ENCODE measurements around the gene EML6. TPM values are rescaled to one million over a fixed set of nuclear protein-coding genes. Genes with fewer than 3 reads are reported as not detected.

The EML6 gene
- total RNA-seq, 3 donors from 2014 or later (not counting 1 experiment from before 2014, with no cell fraction given), result 1.7 to 3.2 (median 2.4) TPM

DNA sequence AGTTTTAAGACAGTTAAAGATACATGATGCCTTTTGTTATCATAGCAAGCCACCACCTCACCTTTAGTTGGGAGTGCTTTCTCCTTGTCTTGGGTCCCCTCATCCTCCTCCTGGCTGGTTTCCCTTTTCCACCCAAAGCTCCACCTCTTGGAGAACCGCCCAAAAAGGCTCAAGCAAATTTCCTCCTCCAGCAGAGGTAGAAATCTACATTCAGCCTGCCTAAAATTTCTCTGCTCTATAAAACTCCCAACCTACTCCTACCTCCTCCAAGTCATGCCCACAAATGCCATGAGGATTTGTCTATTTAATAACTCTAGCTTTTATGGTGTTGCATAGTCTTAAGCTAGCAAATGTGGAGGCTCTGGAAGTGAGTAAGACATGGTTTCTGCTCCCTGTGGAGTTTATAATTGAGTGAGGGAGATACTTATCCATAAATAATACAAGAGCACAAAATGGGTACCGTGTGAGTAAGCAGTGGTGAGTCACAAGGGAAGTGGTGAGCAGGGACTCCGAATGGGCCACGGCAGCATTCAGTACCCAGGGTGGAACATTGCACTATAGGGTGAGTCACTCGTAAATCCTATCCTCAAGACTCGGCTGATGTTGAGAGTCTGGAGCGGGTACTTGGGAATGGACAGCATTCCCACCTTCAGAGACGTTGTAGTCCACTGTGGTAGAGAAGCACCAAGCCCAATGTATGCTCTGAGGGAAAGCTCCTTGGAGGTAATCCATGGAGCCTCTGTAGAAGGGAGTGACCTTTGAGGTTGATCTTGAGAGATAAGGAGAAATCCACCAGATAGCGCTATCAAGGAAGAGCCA lies 180.5 kb downstream of the EML6 start:
- TF ChIP-seq, protein P1, sequence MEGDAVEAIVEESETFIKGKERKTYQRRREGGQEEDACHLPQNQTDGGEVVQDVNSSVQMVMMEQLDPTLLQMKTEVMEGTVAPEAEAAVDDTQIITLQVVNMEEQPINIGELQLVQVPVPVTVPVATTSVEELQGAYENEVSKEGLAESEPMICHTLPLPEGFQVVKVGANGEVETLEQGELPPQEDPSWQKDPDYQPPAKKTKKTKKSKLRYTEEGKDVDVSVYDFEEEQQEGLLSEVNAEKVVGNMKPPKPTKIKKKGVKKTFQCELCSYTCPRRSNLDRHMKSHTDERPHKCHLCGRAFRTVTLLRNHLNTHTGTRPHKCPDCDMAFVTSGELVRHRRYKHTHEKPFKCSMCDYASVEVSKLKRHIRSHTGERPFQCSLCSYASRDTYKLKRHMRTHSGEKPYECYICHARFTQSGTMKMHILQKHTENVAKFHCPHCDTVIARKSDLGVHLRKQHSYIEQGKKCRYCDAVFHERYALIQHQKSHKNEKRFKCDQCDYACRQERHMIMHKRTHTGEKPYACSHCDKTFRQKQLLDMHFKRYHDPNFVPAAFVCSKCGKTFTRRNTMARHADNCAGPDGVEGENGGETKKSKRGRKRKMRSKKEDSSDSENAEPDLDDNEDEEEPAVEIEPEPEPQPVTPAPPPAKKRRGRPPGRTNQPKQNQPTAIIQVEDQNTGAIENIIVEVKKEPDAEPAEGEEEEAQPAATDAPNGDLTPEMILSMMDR (IDR thresholded peaks at IDR 0.05), result no peak
- peak overlapping the region; percentile 24 for H3K27ac ChIP-seq (ENCODE audit: low read length)
- H3K36me3 ChIP-seq (ENCODE audit: control insufficient read depth, insufficient read depth, low read length), result no peaks in the 10 kb centered on the region
- DNase-seq (peak; percentile 56 to 57), ATAC-seq (peak; percentile 95 to 99 (median 98))
- intact Hi-C loops (cut with micrococcal nuclease), result loop anchor here (5.0 kb wide), 2 partner anchors 108 to 148 kb away; partner anchors contain the start of gene RTN4
- peaks cover 11% of the 10 kb centered on the region for H3K4me1 ChIP-seq (ENCODE audit: control insufficient read depth, insufficient read depth, low read length)
- H3K9me3 Mint-ChIP-seq, result no peaks in the 10 kb centered on the region
- no peaks in the 10 kb centered on the region for H3K27me3 Mint-ChIP-seq (ENCODE audit: low read depth in 2 of 2)
- no peaks in the 10 kb centered on the region for H3K27me3 ChIP-seq (ENCODE audit: control insufficient read depth, insufficient read depth, low read length)
- H3K4me1 Mint-ChIP-seq, result peaks cover 14 to 23% of the 10 kb centered on the region in 2 donors
- peak overlapping the region; percentile 47 for H3K4me3 Mint-ChIP-seq
- peaks cover 5% of the 10 kb centered on the region for H3K36me3 Mint-ChIP-seq
- H3K4me3 ChIP-seq (ENCODE audit: low read length), result no peak overlapping the region
- no peaks in the 10 kb centered on the region for H3K9me3 ChIP-seq (ENCODE audit: control insufficient read depth, insufficient read depth, low read length)
- peak overlapping the region; percentile 82 to 90 for H3K27ac Mint-ChIP-seq
- WGBS (ENCODE audit: insufficient coverage), result 47% methylated on average over 9 of the region's 9 CpGs

DNA sequence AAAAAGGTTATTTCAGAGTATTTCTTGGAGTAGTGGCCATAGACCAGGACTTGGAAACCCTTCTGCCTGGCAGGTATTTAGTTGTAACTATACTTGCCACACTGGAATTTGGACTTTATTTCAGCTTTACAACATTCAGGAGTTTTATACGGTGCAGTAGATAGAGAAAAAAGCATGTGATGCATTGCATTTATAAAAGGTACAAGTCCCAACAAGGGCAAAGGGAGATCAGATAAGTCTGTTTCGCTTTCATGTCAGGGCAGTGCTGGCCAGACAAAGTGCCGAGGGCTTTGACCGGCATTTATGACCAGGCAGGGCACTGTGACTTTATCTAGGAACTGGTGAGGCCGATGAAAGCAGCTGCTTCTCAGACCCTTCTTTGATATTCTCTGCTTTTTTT lies 181.4 kb downstream of the EML6 start:
- intact Hi-C loops (cut with micrococcal nuclease), result loop anchor here (5.0 kb wide), 2 partner anchors 107 to 147 kb away; partner anchors contain the start of gene RTN4
- H3K4me1 Mint-ChIP-seq, result peaks cover 14 to 23% of the 10 kb centered on the region in 2 donors
- no peak for DNase-seq
- H3K27ac Mint-ChIP-seq, result peak overlapping the region; percentile 82 to 90
- no peaks in the 10 kb centered on the region for H3K9me3 Mint-ChIP-seq
- H3K4me1 ChIP-seq (ENCODE audit: control insufficient read depth, insufficient read depth, low read length), result peaks cover 11% of the 10 kb centered on the region
- no peak for ATAC-seq
- H3K36me3 Mint-ChIP-seq, result peaks cover 5% of the 10 kb centered on the region
- H3K27me3 ChIP-seq (ENCODE audit: control insufficient read depth, insufficient read depth, low read length), result no peaks in the 10 kb centered on the region
- H3K4me3 Mint-ChIP-seq, result no peak overlapping the region
- no peak overlapping the region for H3K27ac ChIP-seq (ENCODE audit: low read length)
- no peaks in the 10 kb centered on the region for H3K27me3 Mint-ChIP-seq (ENCODE audit: low read depth in 2 of 2)
- TF ChIP-seq, protein P1 (IDR thresholded peaks at IDR 0.05), result no peak
- no peaks in the 10 kb centered on the region for H3K36me3 ChIP-seq (ENCODE audit: control insufficient read depth, insufficient read depth, low read length)
- 96% methylated on average over 5 of the region's 5 CpGs for WGBS (ENCODE audit: insufficient coverage)
- no peaks in the 10 kb centered on the region for H3K9me3 ChIP-seq (ENCODE audit: control insufficient read depth, insufficient read depth, low read length)
- no peak overlapping the region for H3K4me3 ChIP-seq (ENCODE audit: low read length)

DNA sequence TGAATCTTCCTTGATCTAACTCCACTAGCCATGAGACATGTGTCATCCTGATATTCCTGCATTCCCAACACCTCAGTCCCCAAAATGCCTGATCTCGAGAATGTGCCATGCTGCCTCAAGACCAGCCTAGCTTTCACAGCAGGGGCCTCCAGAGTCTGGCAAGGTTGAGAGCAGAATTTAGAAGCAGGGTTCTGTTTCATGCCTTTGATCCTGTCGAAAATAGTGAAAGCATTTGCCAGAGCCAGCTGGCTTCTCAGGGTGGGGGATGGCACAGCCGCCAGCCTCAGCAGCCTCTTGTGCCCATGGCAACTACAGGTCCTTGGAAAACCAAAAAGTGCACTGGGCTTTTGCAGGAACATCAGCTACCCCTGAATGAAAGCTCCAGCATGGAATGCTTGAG lies 183.3 kb downstream of the EML6 start:
- TF ChIP-seq, protein P1 (IDR thresholded peaks at IDR 0.05), result no peak
- no peaks in the 10 kb centered on the region for H3K36me3 ChIP-seq (ENCODE audit: control insufficient read depth, insufficient read depth, low read length)
- DNase-seq (no peak), ATAC-seq (no peak)
- H3K27me3 Mint-ChIP-seq (ENCODE audit: low read depth in 2 of 2), result no peaks in the 10 kb centered on the region
- WGBS (ENCODE audit: insufficient coverage), result 78% methylated on average over 3 of the region's 3 CpGs
- intact Hi-C loops (cut with micrococcal nuclease), result no loop called here
- peak overlapping the region in 1 of 2 donors; percentile 61 for H3K27ac Mint-ChIP-seq
- H3K4me3 Mint-ChIP-seq, result no peak overlapping the region
- H3K9me3 Mint-ChIP-seq, result no peaks in the 10 kb centered on the region
- peaks cover 14 to 18% of the 10 kb centered on the region in 2 donors for H3K4me1 Mint-ChIP-seq
- no peak overlapping the region for H3K4me3 ChIP-seq (ENCODE audit: low read length)
- H3K4me1 ChIP-seq (ENCODE audit: control insufficient read depth, insufficient read depth, low read length), result peaks cover 11% of the 10 kb centered on the region
- H3K27ac ChIP-seq (ENCODE audit: low read length), result no peak overlapping the region
- H3K9me3 ChIP-seq (ENCODE audit: control insufficient read depth, insufficient read depth, low read length), result no peaks in the 10 kb centered on the region
- no peaks in the 10 kb centered on the region for H3K27me3 ChIP-seq (ENCODE audit: control insufficient read depth, insufficient read depth, low read length)
- peaks cover 5% of the 10 kb centered on the region for H3K36me3 Mint-ChIP-seq
